CD4-positive, alpha-beta T cell treated with Interleukin-4 for 4 hours (primary cell): ENCODE results near the gene PPP2R2C.

Experiments
- DNase-seq: peaks from one replicate; pipeline ENCODE4 v3.0.0-alpha.2; 2020

The PPP2R2C gene

DNA sequence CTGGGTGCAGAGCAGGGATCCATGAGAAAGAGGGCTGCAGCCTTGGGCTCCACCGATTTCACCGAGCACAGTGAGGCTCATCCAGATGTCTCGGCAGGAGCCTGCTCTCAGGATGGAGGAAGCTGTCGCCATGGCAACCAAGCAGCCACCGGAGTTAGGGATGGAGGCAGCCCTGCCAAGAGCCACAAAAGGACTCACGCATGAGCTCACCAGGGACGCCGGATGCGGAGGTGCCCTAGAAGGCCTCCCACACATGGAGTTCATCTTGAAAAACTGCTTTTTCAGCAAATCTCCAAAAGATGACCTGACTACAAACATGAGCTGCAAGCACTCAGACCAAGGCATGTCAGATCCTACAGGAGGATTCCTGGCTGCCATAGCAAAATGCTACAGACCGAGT is 112.0 kb downstream of the PPP2R2C start:
- DNase-seq, result no peak

DNA sequence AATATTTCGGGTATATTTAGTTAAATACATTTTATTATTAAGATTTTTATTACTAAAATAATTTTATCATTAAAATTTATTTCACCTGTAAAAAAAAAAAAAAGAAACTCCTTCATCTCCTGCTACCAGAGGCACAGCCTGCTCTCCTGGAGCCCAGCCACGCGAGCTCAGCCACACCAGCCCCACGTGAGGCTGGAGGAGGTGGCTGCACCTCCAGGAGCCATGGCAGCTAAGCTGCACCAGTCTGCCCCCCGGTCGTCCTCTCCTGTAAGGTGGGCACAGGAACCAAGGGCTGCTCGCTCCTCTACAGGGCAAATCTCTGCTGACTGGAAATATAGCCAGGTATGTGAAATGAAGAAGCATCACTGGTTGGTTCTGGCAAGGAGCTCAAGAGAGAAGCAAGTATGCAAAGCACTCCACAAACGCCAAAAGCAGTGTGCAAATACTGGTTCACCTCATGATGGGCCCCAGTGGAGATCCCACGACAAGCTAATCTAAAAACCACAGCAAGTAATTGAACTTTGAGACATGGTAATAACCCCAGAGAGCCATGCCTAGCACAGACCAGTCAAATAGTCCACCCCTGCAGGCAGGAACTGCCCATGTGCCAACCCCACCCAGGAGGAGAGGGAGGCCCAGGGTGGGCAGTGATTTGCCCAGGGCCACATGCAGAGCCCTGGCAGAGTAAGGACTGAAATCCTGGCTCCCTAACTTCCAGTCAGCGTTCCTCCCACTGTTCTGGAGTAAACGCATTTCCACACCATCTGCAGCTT is 112.7 kb downstream of the PPP2R2C start:
- DNase-seq, result no peak

DNA sequence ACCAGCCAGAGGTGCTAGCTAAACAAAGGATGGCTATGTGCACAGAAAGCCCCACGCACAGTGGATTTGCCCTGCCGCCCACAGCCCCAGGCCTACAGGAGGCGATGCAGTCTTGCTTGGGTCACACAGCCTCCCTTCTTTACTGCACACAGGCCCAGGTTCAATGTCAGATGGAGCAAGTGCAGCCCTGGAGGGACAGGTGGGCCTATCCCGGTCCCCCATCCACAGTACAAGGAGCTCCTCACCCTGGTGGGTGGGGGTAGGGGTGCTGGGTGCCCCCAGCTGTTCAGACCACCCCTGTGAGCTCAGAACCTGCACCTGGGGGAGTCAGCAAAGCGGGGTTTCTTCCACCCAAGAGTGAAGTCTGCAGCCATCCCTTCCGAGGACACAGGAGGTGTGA is 114.9 kb downstream of the PPP2R2C start:
- no peak for DNase-seq

GRCh38 chr4:6356076-6356560 is 116.3 kb downstream of the PPP2R2C start:
- DNase-seq, result no peak

DNA sequence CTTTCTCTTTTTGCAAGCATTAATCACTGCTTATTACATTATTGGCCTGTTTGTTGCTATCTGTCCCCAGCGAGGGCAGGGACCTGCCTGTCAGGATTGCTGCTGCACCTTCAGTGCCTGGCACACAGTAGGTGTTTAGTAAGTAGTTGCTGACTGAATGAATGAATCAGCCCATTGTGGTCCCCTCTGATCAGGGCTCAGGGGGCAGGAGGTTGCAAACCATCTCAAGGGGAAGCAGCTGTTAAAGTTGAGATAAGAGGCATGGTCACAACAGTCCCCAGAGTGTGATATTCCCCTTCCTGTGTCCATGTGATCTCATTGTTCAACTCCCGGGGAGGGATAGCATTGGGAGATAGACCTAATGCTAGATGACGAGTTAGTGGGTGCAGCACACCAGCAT is 117.4 kb downstream of the PPP2R2C start:
- no peak for DNase-seq

DNA sequence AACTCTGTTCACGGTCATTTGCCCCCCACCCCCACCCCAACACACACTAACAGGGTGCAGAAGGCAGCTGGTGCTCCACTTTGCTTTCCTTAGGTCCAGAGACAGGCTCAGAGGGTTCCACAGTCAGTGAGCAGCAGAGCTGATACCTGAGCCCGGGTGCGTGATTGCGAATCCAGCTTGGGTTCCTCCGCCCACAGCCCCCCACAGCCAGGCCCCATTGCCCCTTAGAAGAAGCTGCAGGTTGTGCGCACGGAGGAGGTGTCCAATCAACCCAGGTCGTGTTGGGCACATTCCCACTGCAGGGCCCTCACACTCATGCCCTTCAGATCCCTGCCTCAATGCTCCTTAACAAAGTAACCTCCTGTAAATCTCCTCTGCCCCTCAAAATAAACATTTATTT is 117.8 kb downstream of the PPP2R2C start:
- DNase-seq, result no peak

DNA sequence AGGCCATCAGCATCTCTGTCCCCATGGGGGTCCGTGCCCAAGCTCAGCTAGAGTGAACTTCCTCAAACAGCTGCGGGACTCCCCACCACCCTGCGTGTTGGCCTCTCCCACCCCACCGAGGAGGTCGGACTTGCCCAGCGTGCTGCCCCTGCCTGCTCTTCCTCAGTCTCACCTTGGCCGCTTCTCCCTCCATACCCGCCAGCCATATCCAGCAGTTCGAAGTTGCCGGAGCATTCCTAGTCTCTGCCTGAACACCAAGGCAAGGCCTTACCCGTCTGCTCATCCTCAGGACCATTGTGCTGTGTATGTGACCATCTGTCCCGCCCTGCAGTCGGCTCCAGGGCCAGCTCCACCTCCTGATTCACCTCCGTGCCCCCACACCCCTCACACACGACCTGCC is 118.3 kb downstream of the PPP2R2C start:
- no peak for DNase-seq

- no peak for DNase-seq
These were observed 120.3 kb downstream of the PPP2R2C start for GRCh38 chr4:6352031-6352692.

GRCh38 chr4:6351246-6352000 is 121.0 kb downstream of the PPP2R2C start:
- no peak for DNase-seq

GRCh38 chr4:6350646-6351045 is 121.8 kb downstream of the PPP2R2C start:
- no peak for DNase-seq

DNA sequence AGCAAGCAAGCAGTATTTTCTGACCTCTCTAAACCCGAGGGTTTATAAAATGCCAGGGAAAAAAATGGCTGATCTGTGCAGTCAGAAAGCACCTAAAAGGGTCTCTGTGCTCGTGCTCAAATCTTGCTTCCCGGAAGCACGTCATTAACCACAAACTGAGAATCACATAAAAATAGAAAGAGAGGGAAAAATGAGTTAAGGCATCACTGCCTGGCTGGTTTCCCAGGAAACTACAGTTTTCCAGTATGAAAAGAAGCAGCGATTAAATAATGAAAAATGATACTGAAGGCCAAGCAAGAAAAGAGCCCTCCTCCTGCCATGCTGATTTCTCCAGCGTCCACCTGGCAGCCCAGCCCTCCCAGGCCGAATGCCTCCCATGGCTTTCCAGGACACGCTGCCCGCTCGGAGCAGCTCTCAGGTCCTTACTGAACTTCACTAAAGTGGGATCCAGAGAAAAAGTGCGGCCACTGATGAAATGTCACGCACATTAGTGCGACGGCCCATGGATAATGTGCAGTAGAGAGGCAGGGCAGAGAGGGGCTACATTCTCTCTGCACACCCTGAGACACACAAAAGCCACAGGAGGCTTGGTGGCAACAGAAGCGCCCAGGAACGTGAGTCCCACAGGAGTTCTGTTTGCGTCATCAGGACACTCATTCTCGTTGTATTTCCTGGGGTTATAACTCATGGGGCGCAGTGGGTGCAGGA is 122.4 kb downstream of the PPP2R2C start:
- no peak for DNase-seq

GRCh38 chr4:6348408-6348807 is 124.0 kb downstream of the PPP2R2C start:
- DNase-seq, result no peak

DNA sequence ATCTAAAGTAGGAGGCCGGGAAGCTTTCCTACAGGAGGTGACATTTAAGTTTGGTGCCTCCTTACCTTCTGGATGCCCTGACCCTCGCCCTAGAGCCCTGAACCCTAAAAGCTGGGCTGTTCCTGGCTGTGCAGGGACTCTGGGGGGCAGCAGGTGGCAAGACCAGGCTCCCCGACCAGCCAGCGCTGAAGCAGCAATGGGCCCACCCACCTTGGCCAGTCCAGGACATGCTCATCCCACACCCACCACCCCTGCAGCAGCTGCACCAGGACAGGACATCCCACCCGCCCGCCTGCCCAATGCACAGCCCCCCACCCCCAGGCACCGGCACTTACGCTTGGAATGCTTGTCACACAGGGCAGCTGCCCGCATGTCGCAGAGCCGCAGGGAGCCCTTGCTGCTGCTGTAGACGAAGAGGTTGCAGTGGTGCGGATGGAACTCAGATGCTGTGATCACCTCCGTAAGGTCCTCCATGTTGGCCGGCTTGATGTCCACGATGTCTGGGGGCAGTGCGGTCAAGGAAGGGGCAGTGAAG is 124.8 kb downstream of the PPP2R2C start:
- no peak for DNase-seq

DNA sequence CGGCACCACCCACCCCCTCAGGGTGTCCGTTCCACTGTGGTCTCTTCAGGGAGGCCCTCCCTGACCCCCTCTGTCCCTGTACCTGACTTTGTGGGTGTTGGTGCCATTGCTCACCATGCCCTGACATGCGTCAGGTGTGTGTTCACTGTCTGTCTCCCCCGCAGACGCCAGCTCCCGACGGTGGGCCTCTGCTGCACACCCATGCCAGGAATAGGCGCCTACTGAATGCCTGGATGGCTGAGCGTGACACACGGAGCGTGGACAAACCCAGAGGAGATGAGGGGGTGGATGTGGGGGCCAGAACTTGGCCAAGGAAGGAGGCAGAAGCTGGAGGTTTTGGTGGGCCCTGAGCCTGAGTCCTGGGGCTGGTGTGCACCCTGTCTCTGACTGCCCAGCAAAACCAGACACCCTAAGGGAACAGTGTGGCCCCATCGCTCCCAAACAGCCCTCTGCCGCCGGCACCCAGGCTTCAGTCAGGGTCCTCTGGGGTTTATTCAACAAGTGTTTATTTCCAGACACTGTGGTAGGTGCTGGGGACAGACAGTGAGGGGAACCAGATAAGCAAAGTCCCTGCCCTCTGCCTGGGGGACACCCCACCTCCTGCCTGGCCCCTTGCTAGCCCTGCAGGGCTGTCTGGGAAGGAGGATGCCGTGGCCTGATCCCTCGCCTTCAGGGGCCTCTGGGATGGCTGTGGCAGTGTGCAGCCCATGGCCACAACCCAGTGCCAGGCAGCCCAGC is 125.9 kb downstream of the PPP2R2C start:
- DNase-seq, result no peak

- no peak for DNase-seq
These were observed 126.5 kb downstream of the PPP2R2C start for GRCh38 chr4:6345866-6346265.

DNA sequence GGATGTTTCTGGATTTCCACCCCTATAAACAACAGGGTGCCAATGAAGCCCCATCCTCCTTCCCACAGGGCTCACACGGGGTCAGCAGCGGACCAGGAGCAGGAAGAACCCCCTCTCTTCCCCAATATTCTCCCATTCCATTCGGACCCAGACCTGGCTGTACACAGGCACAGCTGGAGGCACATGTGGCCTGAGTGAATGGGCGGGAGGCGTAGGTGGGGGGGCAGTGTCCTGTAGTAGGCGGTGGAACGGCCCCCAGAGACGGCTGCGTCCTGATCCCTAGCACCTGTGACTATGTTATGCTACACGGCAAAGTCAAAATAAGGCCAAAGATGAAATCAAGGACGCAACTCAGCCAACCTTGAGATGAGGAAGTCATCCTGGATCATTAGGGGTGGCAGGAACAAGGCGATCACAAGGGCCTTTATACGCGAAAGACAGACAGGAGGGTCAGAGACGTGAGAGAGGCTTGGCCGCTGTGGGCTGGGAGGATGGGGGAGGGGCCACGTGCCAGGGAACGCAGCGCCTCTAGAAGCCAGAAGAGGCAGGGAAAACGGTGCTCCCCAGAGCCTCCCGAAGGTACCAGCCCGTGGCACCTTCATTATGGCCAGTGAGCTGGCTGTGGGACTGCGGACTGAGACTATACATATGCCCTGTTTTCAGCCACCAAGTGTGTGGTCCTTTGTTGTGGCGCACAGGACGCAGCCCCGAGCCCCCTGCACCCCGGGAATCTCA is 127.2 kb downstream of the PPP2R2C start:
- DNase-seq, result no peak

- no peak for DNase-seq
These were observed 128.4 kb downstream of the PPP2R2C start for GRCh38 chr4:6343939-6344408.

GRCh38 chr4:6342530-6343293 is 129.7 kb downstream of the PPP2R2C start:
- no peak for DNase-seq

DNA sequence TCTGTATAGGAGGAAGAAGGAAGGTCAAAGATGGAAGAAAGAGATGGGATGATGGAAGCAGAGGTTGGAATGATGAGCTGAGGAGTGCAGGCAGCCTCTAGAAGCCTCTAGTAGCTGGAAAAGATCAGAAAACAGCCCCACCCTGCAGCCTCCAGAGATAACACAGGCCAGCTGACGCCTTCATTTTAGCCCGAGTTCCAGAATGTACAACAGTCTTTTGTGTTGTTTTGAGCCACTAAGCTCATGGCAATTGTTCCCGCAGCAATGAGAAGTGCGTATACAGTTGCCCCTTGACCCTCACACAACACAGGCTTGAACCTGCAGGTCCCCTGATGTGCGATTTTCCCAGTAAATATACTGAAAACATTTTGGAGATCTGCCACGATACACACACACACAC is 130.7 kb downstream of the PPP2R2C start:
- no peak for DNase-seq

DNA sequence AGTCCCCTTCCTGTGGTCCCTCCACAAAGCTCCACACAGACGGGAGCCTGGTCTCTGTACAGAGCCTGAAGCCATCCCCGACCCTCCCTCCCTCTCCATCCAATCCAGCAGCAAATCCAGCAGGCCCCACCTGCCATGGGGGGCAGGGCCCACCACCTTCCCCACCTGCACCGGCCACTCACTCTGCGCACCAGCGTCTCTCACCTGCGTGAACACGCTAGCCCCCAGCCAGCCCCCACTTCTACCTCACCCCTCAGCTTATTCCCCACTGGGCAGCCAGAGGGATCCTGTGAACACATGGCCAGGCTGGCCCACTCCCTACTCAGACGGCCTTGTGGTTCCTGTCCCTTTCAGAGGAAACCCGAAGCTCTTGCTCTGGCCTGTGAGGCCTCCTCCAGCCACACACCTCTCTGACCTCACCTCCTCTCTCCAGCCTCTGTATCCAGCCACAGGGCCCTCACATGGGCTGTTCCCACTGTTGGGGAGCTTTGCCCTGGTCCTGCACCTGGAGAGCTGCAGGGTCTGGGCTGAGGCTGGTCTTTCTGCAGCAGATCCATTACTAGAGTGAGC is 131.9 kb downstream of the PPP2R2C start:
- DNase-seq, result no peak
